K562 (cell line): Measurements from ENCODE around the gene TULP1. TPM values are rescaled to one million over a fixed set of nuclear protein-coding genes. Genes with fewer than 3 reads are reported as not detected.

Experiments used
- ARID4B ChIP-seq: sonication (generic); formaldehyde crosslinking; IDR thresholded peaks from 2 replicates; pipeline ENCODE4 v1.8.0; 2022; ENCODE audit warnings: mild to moderate bottlenecking, missing genetic modification reagents
- BHLHE40 ChIP-seq: IDR thresholded peaks from 2 replicates; pipeline ENCODE4 v1.6.1; 2011; ENCODE audit warnings: low read length, improper control_type of control experiment
- CAMTA2 ChIP-seq: fragments of 250-450 bp; sonication (Bioruptor Pico); conservative IDR thresholded peaks from 2 replicates; pipeline ENCODE4 v1.5.1; 2022
- CBFA2T3 ChIP-seq: fragments of 450-650 bp; IDR thresholded peaks from 2 replicates; pipeline ENCODE4 v1.6.1; 2017
- ETS1 ChIP-seq: conservative IDR thresholded peaks from 2 replicates; pipeline ENCODE4 v1.6.1; 2011; ENCODE audit warnings: low read depth, mild to moderate bottlenecking, low read length; ENCODE audit not compliant: control insufficient read depth
- FOS ChIP-seq: IDR thresholded peaks from 3 replicates; pipeline ENCODE4 v1.6.1; 2011; ENCODE audit not compliant: insufficient read length; ENCODE audit errors: extremely low read depth
- FOXK2 ChIP-seq, 2 experiments: fragments of 450-650 bp; IDR thresholded peaks in 1 of 2; conservative IDR thresholded peaks in 1 of 2; 2 replicates each; pipeline ENCODE4 v1.6.1; 2016; ENCODE audit warnings: low read depth in 2 of 2, mild to moderate bottlenecking in 1 of 2
- L3MBTL2 ChIP-seq: fragments of 450-650 bp; IDR thresholded peaks from 2 replicates; pipeline ENCODE4 v1.6.1; 2016; ENCODE audit warnings: mild to moderate bottlenecking, moderate library complexity
- MAFK ChIP-seq: IDR thresholded peaks from 2 replicates; pipeline ENCODE4 v1.6.1; 2011; ENCODE audit warnings: low read length, improper control_type of control experiment
- NCOA1 ChIP-seq: fragments of 450-650 bp; IDR thresholded peaks from 2 replicates; pipeline ENCODE4 v1.6.1; 2016; ENCODE audit warnings: low read depth
- NFIC ChIP-seq: fragments of 450-650 bp; IDR thresholded peaks from 2 replicates; pipeline ENCODE4 v1.6.1; 2017; ENCODE audit warnings: mild to moderate bottlenecking, inconsistent platforms
- SIN3A ChIP-seq, 2 experiments: fragments of 150-350 bp in 1 of 2; IDR thresholded peaks; 2 replicates each; pipeline ENCODE4 v1.6.1; 2011 to 2016; ENCODE audit warnings: borderline replicate concordance in 2 of 2, low read depth in 2 of 2, low read length in 2 of 2, mild to moderate bottlenecking in 2 of 2, moderate library complexity in 2 of 2; ENCODE audit not compliant: control insufficient read depth in 1 of 2
- SNRNP70 ChIP-seq: fragments of 200-400 bp; formaldehyde crosslinking; optimal IDR thresholded peaks from 2 replicates; pipeline ENCODE3; 2017; ENCODE audit warnings: low read depth, low read length
- SRF ChIP-seq, 2 experiments: fragments of 250-450, 450-650 bp in 1 of 2; sonication (Bioruptor Pico) in 1 of 2; sonication (generic) in 1 of 2; formaldehyde crosslinking; IDR thresholded peaks; 2 replicates each; pipeline versions ENCODE4 v1.5.0 to v1.5.1; 2020 to 2022; ENCODE audit warnings: mild to moderate bottlenecking in 1 of 2, missing genetic modification reagents in 1 of 2
- TAF9B ChIP-seq: fragments of 450-650 bp; IDR thresholded peaks from 2 replicates; pipeline ENCODE4 v1.6.1; 2018; ENCODE audit warnings: mild to moderate bottlenecking; ENCODE audit not compliant: partially characterized antibody
- YY1 ChIP-seq, 3 experiments: IDR thresholded peaks; 2 replicates each; pipeline ENCODE4 v1.6.1; 2011; ENCODE audit warnings: low read length in 2 of 3, mild to moderate bottlenecking in 2 of 3, moderate library complexity in 2 of 3, borderline replicate concordance in 1 of 3, control low read depth in 1 of 3, low read depth in 1 of 3; ENCODE audit not compliant: insufficient read depth in 3 of 3, insufficient replicate concordance in 2 of 3, control insufficient read depth in 1 of 3, insufficient read length in 1 of 3; ENCODE audit errors: extremely low read depth in 1 of 3
- ZC3H11A ChIP-seq: IDR thresholded peaks from 2 replicates; pipeline ENCODE4 v1.6.1; 2012; ENCODE audit warnings: low read depth, low read length, improper control_type of control experiment
- ZNF12 ChIP-seq: sonication (generic); formaldehyde crosslinking; IDR thresholded peaks from 2 replicates; pipeline ENCODE4 v1.4.0; 2020; ENCODE audit warnings: mild to moderate bottlenecking, missing genetic modification reagents
- ZNF224 ChIP-seq: sonication (generic); formaldehyde crosslinking; IDR thresholded peaks from 2 replicates; pipeline ENCODE4 v1.8.0; 2022; ENCODE audit warnings: mild to moderate bottlenecking, missing genetic modification reagents
- ZNF384 ChIP-seq: IDR thresholded peaks from 2 replicates; pipeline ENCODE4 v1.6.1; 2012; ENCODE audit warnings: low read depth, low read length, improper control_type of control experiment
- ZNF436 ChIP-seq: fragments of 250-450, 450-650 bp; sonication (Bioruptor Pico); formaldehyde crosslinking; IDR thresholded peaks from 2 replicates; pipeline ENCODE4 v1.7.0; 2020; ENCODE audit warnings: mild to moderate bottlenecking
- polyA plus RNA-seq, 8 experiments: library from polyadenylated mRNA; depleted of rRNA in 4 of 8; stranded (reverse) in 5 of 8; unstranded in 3 of 8; fragments of >200 nt; fragmentation: Nextera tagmentation in 2 of 8; fragmentation: Illumina TruSeq in 1 of 8; extraction: Ambion mirVana in 2 of 8; extraction: Trizol in 1 of 8; gene quantifications; 2 replicates each; pipeline versions ENCODE4 v1.2.1 to v1.2.3, GENCODE V29; 2011 to 2014; ENCODE audit warnings: inconsistent platforms in 1 of 8, missing spikeins in 1 of 8
- total RNA-seq, 7 experiments: library from RNA; depleted of rRNA in 6 of 7; stranded (reverse); fragments of >200 nt in 6 of 7; fragmentation: Illumina TruSeq in 2 of 7; extraction: Trizol in 2 of 7; gene quantifications; 2 replicates each; pipeline versions ENCODE4 v1.2.1 to v1.2.3, GENCODE V29; 2011 to 2021; ENCODE audit warnings: low replicate concordance in 1 of 7

TULP1 gene
- total and polyA plus RNA-seq, 9 of the 15 experiments (the other 6 are each of a cell fraction or from before 2014, with no cell fraction given), result 0.06 to 0.17 (median 0.09) TPM; not detected in 6

GRCh38 chr6:35469751-35470662, 42.7 kb downstream of the TULP1 start (continued):
- TF ChIP-seq BHLHE40 (peak; percentile 11; the same call in 1 of the 2 replicates), SRF (CRISPR knock-in tag; IDR thresholded peaks at IDR 0.05) (0 out of 4 replicates have a peak, but pooled peaks of 1 of the 2 experiments have one; percentile 3), FOXK2 (conservative IDR thresholded peaks at IDR 0.05 in 1 of 2, IDR thresholded peaks at IDR 0.05 in 1 of 2; ENCODE audit: low read depth in 2 of 2) (peak in 1 of 2 experiments; percentile 38; a peak in 1 of 4 replicates), NCOA1 (no peak), CBFA2T3 (peak; percentile 27; the same call in 1 of the 2 replicates), ETS1 (0 out of 2 replicates have a peak, but pooled peaks have one; percentile 37), SNRNP70 (peak; percentile 58), ZNF12 (CRISPR knock-in tag) (0 out of 2 replicates have a peak, but pooled peaks have one; percentile 66), ZC3H11A (no peak), ZNF436 (CRISPR knock-in tag) (no peak), ZNF384 (no peak), YY1 (IDR thresholded peaks at IDR 0.05; ENCODE audit: borderline replicate concordance in 1 of 3, control insufficient read depth in 1 of 3, extremely low read depth in 1 of 3, insufficient read depth in 3 of 3, insufficient read length in 1 of 3, insufficient replicate concordance in 2 of 3, low read depth in 1 of 3, low read length in 2 of 3) (peak in 1 of 3 experiments; percentile 8), ZNF224 (CRISPR knock-in tag) (0 out of 2 replicates have a peak, but pooled peaks have one; percentile 37), MAFK (0 out of 2 replicates have a peak, but pooled peaks have one; percentile 13), TAF9B (no peak), L3MBTL2 (peak; percentile 54; the same call in 1 of the 2 replicates), NFIC (peak; percentile 98), ARID4B (CRISPR knock-in tag) (peak; percentile 77; the same call in 1 of the 2 replicates), FOS (no peak), SIN3A (IDR thresholded peaks at IDR 0.05; ENCODE audit: borderline replicate concordance in 2 of 2, control insufficient read depth in 1 of 2, low read depth in 2 of 2, low read length in 2 of 2) (peak in 1 of 2 experiments; percentile 20; a peak in 1 of 4 replicates), CAMTA2 (CRISPR knock-in tag) (no peak)
